Esophagus squamous epithelium (tissue), 4 donors: ENCODE results near the gene CDH9.

Source experiments
- CTCF ChIP-seq, 6 experiments: fragments of 450-650 bp in 4 of 6; fragments of 200-600 bp in 2 of 6; sonication (generic) in 2 of 6; IDR thresholded peaks; one replicate each; pipeline ENCODE4 v1.5.1; 2016 to 2019; ENCODE audit warnings: antibody characterized with exemption in 6 of 6, mild to moderate bottlenecking in 4 of 6, moderate library complexity in 4 of 6
- POLR2A ChIP-seq, 4 donors: fragments of 450-650 bp; IDR thresholded peaks; one replicate each; pipeline ENCODE4 v1.6.1; 2017; ENCODE audit warnings: antibody characterized with exemption in 4 of 4, mild to moderate bottlenecking in 4 of 4, moderate library complexity in 3 of 4

- TF ChIP-seq CTCF (IDR thresholded peaks at IDR 0.05) (no peak), POLR2A (IDR thresholded peaks at IDR 0.05) (no peak)
Observed at GRCh38 chr5:26959290-26959689, 79.1 kb downstream of the CDH9 start.
